Upper lobe of left lung (tissue), 4 donors: ENCODE results near the gene ING3.

Source experiments
- CTCF ChIP-seq, 6 experiments: fragments of 450-650 bp in 4 of 6; fragments of 200-600 bp in 2 of 6; sonication (generic) in 2 of 6; IDR thresholded peaks; one replicate each; pipeline ENCODE4 v1.5.1; 2016 to 2019; ENCODE audit warnings: antibody characterized with exemption in 6 of 6
- EP300 ChIP-seq, 4 donors: sonication (generic); formaldehyde crosslinking; IDR thresholded peaks; one replicate each; pipeline ENCODE4 v1.5.1; 2017; ENCODE audit warnings: antibody characterized with exemption in 4 of 4, control low read depth in 2 of 4
- POLR2A ChIP-seq, 4 donors: fragments of 450-650 bp; IDR thresholded peaks; one replicate each; pipeline ENCODE4 v1.5.1; 2016 to 2017; ENCODE audit warnings: antibody characterized with exemption in 4 of 4, mild to moderate bottlenecking in 2 of 4
- POLR2AphosphoS5 ChIP-seq, 2 donors: sonication (generic); formaldehyde crosslinking; IDR thresholded peaks; one replicate each; pipeline ENCODE4 v1.5.1; 2017; ENCODE audit warnings: antibody characterized with exemption in 2 of 2

- no peak for TF ChIP-seq CTCF (IDR thresholded peaks at IDR 0.05)
- no peak for TF ChIP-seq POLR2A (IDR thresholded peaks at IDR 0.05)
- no peak for TF ChIP-seq EP300 (IDR thresholded peaks at IDR 0.05)
- no peak for TF ChIP-seq POLR2AphosphoS5 (IDR thresholded peaks at IDR 0.05)
Observed at GRCh38 chr7:120933475-120933874, 17.1 kb upstream of the ING3 start.
